HTERT RPE-1 (cell line): ENCODE data around the gene PTAR1.

Experiments used
- in situ Hi-C: fragments of 300-500 bp; cut with MboI; formaldehyde crosslinking; loops from 4 replicates; pipeline ENCODE4 v1.14.3; 2020; ENCODE audit warnings: low sequenced_read_pairs

Gene PTAR1

GRCh38 chr9:69674716-69675438 is 84.9 kb downstream of the PTAR1 start:
- in situ Hi-C loops: no loop called here

- in situ Hi-C loops: no loop called here
Measured at GRCh38 chr9:69674112-69674685, 85.6 kb downstream of the PTAR1 start.

- in situ Hi-C loops: no loop called here
Measured at GRCh38 chr9:69673311-69673640, 86.5 kb downstream of the PTAR1 start.

- in situ Hi-C loops: no loop called here
Measured at GRCh38 chr9:69672596-69673310, 87.1 kb downstream of the PTAR1 start.

- in situ Hi-C loops: no loop called here
Measured at GRCh38 chr9:69671879-69672595, 87.8 kb downstream of the PTAR1 start, which contains the start of gene APBA1. TSS of gene APBA1 (minus strand) at chr9:69672371.

- in situ Hi-C loops: no loop called here
Measured at GRCh38 chr9:69671311-69671878, 88.4 kb downstream of the PTAR1 start.

GRCh38 chr9:69667306-69667705 is 92.5 kb downstream of the PTAR1 start:
- in situ Hi-C loops: no loop called here

GRCh38 chr9:69660304-69660703 is 99.5 kb downstream of the PTAR1 start:
- in situ Hi-C loops: no loop called here
